DND-41 (cell line): Measurements from ENCODE around the gene CEACAM4.

Source experiments
- CTCF ChIP-seq: IDR thresholded peaks from 2 replicates; pipeline ENCODE4 v1.5.1; 2012; ENCODE audit warnings: borderline replicate concordance, low read length, moderate library complexity, mild to moderate bottlenecking; ENCODE audit not compliant: poor library complexity, severe bottlenecking; ENCODE audit errors: extremely low read depth
- EZH2 ChIP-seq: IDR thresholded peaks from 3 replicates; pipeline ENCODE4 v1.6.1; 2012; ENCODE audit warnings: borderline replicate concordance, low read depth, mild to moderate bottlenecking, moderate library complexity, low read length, inconsistent platforms; ENCODE audit not compliant: severe bottlenecking

- TF ChIP-seq EZH2 (no peak), CTCF (no peak)
Measured at GRCh38 chr19:41652250-41652649, 25.4 kb upstream of the CEACAM4 start.
